ENCODE results near the gene CHGA.

Gene CHGA

GRCh38 chr14:92952481-92953298, 29.7 kb downstream of the CHGA start:
- H3F3A ChIP-seq (ENCODE audit: low read depth): no peaks in the 10 kb centered on the region
- peaks cover 52% of the 10 kb centered on the region; the same call in 1 of the 2 replicates for H3K36me3 ChIP-seq (ENCODE audit: insufficient read depth, low read length)
- H2AFZ ChIP-seq (ENCODE audit: low read length): no peak overlapping the region

GRCh38 chr14:92953526-92953925, 30.6 kb downstream of the CHGA start:
- Histone ChIP-seq H3K36me3 (ENCODE audit: insufficient read depth, low read length) (peaks cover 55% of the 10 kb centered on the region; the same call in 1 of the 2 replicates), H3K4me1 (ENCODE audit: insufficient read depth, low read length, poor library complexity, severe bottlenecking) (no peaks in the 10 kb centered on the region), H2AFZ (ENCODE audit: low read length) (no peak overlapping the region), H3K79me2 (ENCODE audit: insufficient read depth, low read length) (no peaks in the 10 kb centered on the region), H3K9ac (ENCODE audit: low read depth, low read length, poor library complexity, severe bottlenecking) (no peak overlapping the region), H3K4me2 (ENCODE audit: low read depth, low read length, poor library complexity, severe bottlenecking) (no peak overlapping the region), H3K27me3 (ENCODE audit: insufficient read depth, low read length, poor library complexity, severe bottlenecking) (no peaks in the 10 kb centered on the region), H3K9me3 (ENCODE audit: insufficient read depth, low read depth, low read length) (no peaks in the 10 kb centered on the region), H3K9me2 (replicated peaks; ENCODE audit: low read depth, low read length) (no peaks in the 10 kb centered on the region), H3F3A (ENCODE audit: low read depth) (no peaks in the 10 kb centered on the region), H4K20me1 (ENCODE audit: insufficient read depth, low read length, poor library complexity, severe bottlenecking) (no peaks in the 10 kb centered on the region), H3K4me3 (ENCODE audit: low read length, poor library complexity, severe bottlenecking) (no peak overlapping the region)
- TF ChIP-seq EZH2phosphoT487 (IDR thresholded peaks at IDR 0.05; ENCODE audit: borderline replicate concordance): no peak
- TF ChIP-seq, protein P1, sequence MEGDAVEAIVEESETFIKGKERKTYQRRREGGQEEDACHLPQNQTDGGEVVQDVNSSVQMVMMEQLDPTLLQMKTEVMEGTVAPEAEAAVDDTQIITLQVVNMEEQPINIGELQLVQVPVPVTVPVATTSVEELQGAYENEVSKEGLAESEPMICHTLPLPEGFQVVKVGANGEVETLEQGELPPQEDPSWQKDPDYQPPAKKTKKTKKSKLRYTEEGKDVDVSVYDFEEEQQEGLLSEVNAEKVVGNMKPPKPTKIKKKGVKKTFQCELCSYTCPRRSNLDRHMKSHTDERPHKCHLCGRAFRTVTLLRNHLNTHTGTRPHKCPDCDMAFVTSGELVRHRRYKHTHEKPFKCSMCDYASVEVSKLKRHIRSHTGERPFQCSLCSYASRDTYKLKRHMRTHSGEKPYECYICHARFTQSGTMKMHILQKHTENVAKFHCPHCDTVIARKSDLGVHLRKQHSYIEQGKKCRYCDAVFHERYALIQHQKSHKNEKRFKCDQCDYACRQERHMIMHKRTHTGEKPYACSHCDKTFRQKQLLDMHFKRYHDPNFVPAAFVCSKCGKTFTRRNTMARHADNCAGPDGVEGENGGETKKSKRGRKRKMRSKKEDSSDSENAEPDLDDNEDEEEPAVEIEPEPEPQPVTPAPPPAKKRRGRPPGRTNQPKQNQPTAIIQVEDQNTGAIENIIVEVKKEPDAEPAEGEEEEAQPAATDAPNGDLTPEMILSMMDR (conservative IDR thresholded peaks at IDR 0.05; ENCODE audit: low read length): no peak

More at GRCh38 chr14:92952481-92953298, 29.7 kb downstream of the CHGA start:
- H3K4me1 ChIP-seq (ENCODE audit: insufficient read depth, low read length, poor library complexity, severe bottlenecking): no peaks in the 10 kb centered on the region
- TF ChIP-seq, protein P1 (conservative IDR thresholded peaks at IDR 0.05; ENCODE audit: low read length): no peak
- TF ChIP-seq EZH2phosphoT487 (IDR thresholded peaks at IDR 0.05; ENCODE audit: borderline replicate concordance): no peak
- no peaks in the 10 kb centered on the region for H3K9me2 ChIP-seq (replicated peaks; ENCODE audit: low read depth, low read length)
- H3K27me3 ChIP-seq (ENCODE audit: insufficient read depth, low read length, poor library complexity, severe bottlenecking): no peaks in the 10 kb centered on the region
- H3K79me2 ChIP-seq (ENCODE audit: insufficient read depth, low read length): no peaks in the 10 kb centered on the region
- H3K9me3 ChIP-seq (ENCODE audit: insufficient read depth, low read depth, low read length): no peaks in the 10 kb centered on the region
- no peak overlapping the region for H3K9ac ChIP-seq (ENCODE audit: low read depth, low read length, poor library complexity, severe bottlenecking)
- H3K4me2 ChIP-seq (ENCODE audit: low read depth, low read length, poor library complexity, severe bottlenecking): no peak overlapping the region
- H3K4me3 ChIP-seq (ENCODE audit: low read length, poor library complexity, severe bottlenecking): no peak overlapping the region
- no peaks in the 10 kb centered on the region for H4K20me1 ChIP-seq (ENCODE audit: insufficient read depth, low read length, poor library complexity, severe bottlenecking)

DNA sequence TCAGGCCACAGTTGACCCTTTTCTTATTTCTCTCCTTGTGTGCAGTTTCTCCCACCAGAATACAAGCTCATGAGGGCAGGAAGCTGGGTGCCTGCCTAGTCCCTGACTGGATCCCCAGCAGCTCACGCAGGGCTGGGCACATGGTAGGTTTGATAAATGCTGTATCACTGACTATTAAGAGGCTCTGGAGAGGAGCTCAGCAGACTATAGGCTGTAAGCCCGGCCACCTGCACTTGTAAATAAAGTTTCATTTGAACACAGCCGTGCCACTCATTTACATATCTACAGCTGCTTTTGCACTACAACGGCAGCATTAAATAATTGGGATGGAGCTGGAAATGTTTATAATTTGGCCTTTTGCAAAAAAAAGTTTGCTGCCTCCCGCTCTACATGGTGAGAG, 32.0 kb downstream of the CHGA start:
- no peaks in the 10 kb centered on the region for H3K79me2 ChIP-seq (ENCODE audit: insufficient read depth, low read length)
- no peaks in the 10 kb centered on the region for H3F3A ChIP-seq (ENCODE audit: low read depth)
- no peaks in the 10 kb centered on the region for H3K9me3 ChIP-seq (ENCODE audit: insufficient read depth, low read depth, low read length)
- no peak overlapping the region for H3K4me2 ChIP-seq (ENCODE audit: low read depth, low read length, poor library complexity, severe bottlenecking)
- H2AFZ ChIP-seq (ENCODE audit: low read length): no peak overlapping the region
- no peaks in the 10 kb centered on the region for H3K27me3 ChIP-seq (ENCODE audit: insufficient read depth, low read length, poor library complexity, severe bottlenecking)
- H3K4me1 ChIP-seq (ENCODE audit: insufficient read depth, low read length, poor library complexity, severe bottlenecking): no peaks in the 10 kb centered on the region
- H3K9ac ChIP-seq (ENCODE audit: low read depth, low read length, poor library complexity, severe bottlenecking): no peak overlapping the region
- no peaks in the 10 kb centered on the region for H3K9me2 ChIP-seq (replicated peaks; ENCODE audit: low read depth, low read length)
- H4K20me1 ChIP-seq (ENCODE audit: insufficient read depth, low read length, poor library complexity, severe bottlenecking): no peaks in the 10 kb centered on the region
- H3K36me3 ChIP-seq (ENCODE audit: insufficient read depth, low read length): peaks cover 62% of the 10 kb centered on the region; the same call in 1 of the 2 replicates
- no peak overlapping the region for H3K4me3 ChIP-seq (ENCODE audit: low read length, poor library complexity, severe bottlenecking)
- no peak for TF ChIP-seq EZH2phosphoT487 (IDR thresholded peaks at IDR 0.05; ENCODE audit: borderline replicate concordance)
- TF ChIP-seq, protein P1 (conservative IDR thresholded peaks at IDR 0.05; ENCODE audit: low read length): no peak
